ENCODE data around the gene PEX5L. TPM values are rescaled to one million over a fixed set of nuclear protein-coding genes. Genes with fewer than 3 reads are reported as not detected.

Gene PEX5L
- polyA plus RNA-seq, 1 donor, result 0.58 TPM

DNA sequence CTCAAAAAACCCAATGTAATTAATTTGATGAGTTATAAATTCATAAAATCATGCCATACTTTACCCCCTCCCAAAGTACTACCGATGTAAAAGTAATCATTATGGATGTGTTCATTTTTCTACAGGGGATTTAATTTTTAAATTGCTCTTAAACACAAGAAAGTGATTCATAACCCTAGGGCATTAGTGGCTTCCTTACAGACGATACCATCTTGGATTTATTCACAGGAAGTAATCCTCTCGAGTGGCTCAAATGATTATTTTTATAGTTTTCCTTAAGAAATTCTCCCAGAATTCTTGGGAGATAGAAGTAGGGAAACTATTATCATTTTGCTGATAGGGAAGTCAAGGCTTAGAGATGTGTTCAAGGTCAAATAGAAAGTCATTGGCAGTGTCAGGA is 80.9 kb downstream of the PEX5L start:
- DNase-seq, result no peak

DNA sequence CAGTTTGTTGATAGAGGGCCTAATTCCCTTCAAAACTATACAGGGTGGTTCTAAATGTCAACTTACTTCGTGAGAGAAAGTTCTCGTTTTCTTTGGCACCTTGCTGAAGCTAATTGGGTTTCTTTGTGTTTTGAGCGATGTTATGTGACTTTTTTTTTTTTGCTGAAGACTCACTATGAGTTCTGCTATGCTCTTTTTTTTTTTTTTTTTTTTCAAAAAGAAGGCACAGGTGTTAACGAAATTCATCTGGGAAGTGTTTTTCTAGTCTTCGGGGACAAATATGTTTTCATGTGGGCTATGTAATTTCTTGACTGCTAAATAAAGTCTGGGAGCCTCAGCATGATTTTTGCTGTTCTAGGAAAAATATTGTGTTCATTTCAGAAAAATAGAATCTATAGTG is 81.5 kb downstream of the PEX5L start:
- no peak for DNase-seq

DNA sequence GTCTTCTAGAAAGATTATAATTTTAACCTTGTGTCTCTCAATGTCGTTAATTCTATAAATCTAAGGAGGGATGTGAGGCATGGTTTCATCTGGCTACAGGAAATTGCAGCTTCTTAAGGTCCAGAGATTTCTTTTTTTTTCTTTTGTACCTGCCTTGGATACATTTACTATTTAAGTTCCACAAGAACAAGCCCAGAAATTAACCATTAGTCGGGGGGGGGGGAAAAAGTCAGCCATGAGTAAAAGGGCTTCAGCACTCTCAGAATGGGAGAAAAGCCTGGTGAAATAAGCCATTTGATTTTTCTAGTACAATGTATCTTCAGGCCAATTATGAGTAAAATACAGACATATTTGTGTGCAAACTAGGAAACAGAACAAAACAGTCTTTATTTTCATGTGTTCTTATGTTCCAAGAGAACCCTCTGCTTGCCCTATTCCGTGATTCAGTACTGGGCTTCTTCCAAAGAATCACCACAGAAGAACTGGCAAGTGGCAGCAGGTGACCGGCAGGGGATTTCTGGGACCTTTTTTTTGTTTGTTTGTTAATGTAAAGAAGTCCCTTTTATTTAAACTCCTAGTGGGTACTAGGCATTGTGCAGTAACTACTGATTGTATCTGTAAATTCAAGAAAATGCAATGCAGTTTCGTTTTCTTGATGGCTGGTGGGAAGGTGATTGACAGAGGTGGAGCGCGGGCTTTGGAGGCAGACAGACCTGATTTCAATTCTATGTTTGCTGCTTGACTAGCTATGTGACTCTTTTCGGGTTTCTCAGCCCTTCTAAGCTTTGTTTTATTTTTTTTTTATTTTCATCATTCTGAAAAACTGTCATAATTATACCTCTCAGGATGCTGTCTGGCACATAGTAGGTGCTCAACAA is 82.5 kb downstream of the PEX5L start:
- DNase-seq, result no peak

DNA sequence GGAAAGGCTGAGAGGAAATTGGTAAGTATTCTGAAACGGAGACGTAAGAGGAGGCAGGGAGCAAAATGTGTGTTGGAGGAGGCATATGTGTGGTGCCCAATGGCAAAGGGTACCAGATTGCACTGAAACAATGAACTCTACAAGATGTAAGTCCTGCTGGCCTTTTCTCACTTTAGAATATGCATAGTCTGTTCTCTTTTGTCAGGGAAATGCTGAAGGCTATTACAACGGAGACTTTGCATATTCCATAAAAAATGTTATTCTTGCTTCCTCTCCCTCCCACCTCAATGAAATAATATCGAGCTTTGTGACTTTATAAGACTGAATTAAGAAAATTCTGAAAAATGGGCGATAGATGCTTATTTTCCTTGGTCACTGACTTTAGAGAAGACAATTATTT is 85.9 kb downstream of the PEX5L start:
- no peak for DNase-seq

DNA sequence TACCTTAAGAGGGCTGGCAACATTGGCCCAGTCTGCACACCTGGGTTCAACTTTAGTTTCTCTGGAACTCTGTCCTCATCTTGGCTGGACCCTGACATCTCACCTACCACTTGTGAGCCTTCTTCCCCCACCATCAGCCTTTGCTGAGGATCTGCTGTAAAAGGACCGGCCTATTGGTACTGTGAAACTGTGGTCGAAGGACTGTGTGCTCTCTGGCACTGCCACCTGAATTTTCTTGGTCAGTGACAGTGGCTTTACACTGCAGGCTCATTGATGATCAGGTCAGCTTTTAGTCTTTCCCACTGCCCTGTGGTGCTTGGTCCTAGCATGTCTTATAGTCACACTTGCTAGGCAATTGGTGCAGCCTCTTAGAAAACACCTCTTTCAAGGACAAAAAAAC is 86.9 kb downstream of the PEX5L start:
- no peak for DNase-seq

DNA sequence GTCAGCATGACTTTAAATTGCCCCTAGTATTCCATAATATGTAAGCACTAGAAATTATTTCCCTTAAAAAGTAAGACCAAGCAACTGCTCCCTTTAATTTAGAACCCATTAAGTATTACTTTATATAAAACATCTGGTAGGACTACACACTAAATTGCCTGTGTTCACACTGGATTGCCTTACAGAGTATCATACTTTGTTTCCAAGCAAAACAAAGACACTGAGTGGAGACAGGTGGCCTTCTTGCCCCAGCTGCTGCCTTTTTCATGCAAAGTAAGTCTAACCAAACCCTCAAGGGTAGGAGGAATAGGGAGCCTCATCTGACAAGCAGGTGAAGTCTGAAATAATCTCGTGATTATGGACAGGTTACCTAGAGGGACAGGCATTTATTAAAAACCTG is 87.3 kb downstream of the PEX5L start:
- DNase-seq, result peak; percentile 60

DNA sequence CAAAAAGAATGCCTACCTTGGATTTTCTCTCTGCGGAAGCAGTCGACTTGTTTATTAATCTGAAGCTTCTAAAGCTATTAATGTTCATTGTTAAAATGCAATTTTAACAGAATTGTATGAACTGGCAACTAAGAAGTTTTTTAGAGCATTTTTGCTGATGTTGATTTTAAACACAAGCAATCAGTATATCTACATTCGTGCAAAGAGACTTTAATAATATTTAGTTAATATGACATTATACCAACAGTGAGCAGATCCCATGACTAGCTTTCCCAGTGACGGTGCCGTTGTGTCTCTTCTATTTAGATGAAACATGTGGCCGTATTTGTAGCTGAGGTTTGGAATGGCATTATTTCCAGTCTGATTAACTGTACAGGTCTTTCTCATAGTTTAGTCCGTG is 88.0 kb downstream of the PEX5L start:
- DNase-seq, result no peak

DNA sequence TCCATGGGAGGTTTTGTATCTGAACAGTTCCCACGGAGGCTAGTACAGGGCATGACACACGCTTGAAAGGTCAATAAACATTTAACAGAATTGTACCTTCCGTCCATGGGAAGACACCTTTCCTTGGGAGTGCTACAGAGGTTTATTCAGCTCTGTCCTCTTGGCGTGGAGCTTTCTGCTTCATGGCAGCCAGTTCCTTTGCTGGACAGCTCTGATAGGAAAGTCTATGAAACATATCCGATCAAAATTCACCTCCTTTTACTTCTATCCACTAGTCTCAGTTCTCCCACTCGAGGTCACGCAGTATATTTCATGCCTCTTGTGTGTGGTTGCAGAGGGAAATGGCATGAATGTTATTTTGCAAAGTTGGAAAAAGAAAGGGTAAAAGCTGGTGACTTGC is 91.2 kb downstream of the PEX5L start:
- no peak for DNase-seq

DNA sequence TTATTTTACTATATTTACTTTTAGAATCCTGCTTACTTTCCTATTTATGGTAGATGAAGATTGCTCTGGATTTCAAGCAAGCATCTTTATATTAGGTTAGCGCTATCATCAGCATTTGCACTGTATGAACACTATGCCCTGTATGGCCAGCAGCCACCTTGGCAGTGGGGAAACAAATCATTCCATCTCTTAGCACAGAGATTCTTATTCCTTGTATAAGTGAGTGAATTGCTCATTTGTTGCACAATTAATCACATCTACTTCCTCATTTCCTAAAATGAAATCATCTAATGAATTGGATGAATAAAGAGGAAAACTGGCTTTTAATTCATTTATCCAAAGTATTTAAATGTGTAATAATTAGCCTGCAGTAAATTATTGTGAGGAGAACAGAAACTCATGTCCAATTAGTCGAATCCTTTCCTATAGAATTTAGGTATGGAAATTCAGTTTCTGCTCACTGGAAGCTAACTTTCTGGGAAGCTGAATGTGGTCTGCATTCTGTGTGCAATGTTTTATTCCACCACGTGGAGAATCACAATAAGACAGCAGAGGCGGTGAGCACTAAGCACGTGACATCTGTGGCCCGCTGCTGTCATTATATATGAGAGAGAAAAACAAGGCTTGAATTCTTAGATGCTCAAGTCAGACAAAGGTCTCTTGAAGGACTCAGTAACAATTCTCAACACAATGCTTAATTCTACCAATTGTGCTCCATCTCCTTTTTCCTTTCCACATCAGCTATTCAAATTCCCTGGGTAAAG is 93.4 kb downstream of the PEX5L start:
- no peak for DNase-seq

DNA sequence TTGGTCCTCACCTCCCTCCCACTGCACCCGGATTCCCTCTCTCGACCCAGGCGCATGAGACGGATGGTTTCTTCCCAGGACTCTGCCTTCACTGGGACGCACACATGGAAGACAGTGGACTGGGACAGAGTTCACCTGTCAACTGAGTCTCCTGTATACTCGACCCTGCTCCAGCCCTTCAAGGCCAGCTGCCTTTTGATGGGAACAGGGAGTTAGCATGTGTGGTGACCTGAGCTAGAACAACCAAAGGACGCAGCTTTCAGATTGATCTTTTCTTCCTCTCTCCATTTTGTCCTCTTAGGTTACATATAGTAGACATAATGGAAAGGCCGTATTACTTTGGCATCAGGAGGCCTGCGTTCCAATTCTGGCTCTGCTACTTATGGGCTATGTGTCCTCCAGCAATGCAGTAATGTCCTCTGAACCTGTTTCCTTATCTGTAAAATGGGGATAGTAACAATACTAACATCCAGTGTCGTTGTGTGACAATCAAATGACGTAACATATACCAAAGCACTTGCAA is 94.1 kb downstream of the PEX5L start:
- DNase-seq, result no peak

DNA sequence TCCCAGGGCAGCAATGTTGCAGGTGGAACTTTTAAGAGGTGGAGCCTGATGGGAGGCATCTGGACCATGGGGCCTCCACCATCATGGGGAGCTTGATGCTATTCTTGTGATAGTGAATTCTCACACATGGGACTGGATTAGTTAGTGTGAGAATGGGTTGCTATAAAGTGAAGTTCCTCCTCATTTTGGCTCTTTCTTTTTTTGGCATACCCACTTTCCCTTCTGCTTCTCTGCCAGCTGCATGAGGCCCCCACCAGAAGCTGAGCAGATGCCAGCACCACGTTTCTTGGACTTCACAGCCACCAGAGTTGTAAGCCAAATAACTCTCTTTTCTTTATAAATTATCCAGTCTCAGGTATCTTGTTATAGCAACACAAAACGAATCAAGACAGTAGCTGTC is 101.0 kb downstream of the PEX5L start:
- DNase-seq, result no peak

DNA sequence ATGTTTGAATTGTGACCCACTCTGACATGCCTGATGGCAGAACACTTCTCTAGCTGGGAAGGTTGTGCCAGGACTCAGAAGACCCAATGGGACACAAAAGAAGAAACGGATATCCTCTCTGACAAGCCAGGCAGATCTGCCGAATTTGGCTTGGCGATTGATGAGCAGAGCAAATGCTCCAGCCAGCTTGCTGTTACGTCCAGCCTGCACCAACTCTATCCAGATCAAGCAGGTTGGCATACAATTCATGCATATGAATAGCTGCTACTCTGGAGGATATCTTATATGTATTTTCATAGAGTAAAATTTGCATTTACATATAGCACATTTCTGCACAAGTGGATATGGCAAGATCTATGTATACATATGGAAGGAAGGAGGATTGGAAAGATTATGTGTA is 102.8 kb downstream of the PEX5L start:
- DNase-seq, result no peak

DNA sequence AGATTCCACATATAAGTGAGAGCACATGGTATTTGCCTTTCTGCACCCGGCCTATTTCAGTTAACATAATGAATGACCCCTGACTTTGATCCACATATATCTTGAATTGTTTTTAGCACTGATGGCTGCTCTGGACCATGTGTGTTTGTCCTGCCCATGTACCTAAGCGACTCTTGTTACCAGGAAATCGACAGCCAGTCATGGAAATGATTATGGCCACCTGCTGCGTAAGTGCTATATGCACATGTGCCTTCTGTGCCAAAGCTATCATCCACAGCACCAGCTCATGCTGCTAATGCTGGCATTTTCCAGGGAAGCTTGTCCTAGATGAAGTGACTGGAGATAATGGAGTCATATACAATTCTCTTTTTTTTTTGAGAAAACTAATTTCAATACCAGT is 103.7 kb downstream of the PEX5L start:
- DNase-seq, result no peak

DNA sequence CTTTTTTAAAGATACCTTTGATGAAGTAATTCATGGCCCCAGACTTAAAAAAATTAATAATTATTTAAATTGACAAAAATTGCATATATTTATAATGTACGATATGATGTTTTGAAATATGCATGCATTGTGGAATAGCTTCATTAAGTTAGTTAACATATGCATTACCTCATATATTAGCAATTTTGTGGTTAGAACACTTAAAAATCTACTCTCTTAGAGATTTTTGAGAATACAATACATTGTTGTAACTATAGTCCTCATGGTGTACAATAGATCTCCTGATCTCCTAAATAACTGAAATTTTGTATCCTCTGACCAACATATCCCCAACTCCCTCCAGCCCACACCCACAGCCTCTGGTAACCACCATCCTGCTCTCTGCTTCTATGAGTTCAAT is 104.1 kb downstream of the PEX5L start:
- DNase-seq, result no peak

DNA sequence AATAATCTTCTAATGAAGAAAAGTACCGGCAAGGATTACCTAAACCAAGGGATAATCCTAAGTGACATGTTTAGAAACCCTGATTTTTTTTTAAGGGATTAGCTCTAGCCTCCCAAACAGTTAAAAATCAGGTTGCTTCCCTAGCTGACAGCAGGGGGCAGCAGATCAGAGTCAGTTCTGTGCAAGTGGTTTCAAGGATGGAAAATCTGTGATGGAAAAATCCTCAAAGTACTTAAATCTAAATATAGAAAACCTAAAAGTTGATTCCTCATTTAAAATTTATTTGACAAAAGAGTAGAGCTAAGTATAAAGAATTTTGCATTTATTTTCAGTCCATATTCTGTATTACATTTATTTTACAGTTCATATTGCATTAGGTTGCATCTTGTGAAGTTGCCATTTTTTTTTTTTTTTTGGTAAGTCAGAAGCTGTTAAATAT is 107.6 kb downstream of the PEX5L start:
- DNase-seq, result peak; percentile 50

DNA sequence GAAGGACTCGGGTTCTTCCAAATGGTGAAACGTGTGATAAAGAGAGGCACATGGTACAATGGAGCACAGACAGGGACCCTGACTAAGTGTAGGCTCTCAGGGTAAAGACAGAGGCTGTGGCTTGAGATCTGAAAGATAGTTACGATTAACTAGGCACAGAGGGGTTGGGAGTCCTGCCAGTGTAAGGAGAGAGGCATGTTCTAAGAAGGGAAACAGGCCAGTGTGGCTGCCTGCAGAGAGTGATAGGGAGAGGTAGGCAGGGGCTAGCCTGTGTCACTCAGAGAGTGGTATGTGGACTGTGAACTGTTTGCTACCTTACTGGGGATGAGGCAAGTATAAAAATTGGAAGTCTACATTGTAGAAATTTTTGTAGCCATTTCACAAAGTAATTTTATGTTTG is 109.5 kb downstream of the PEX5L start:
- no peak for DNase-seq

DNA sequence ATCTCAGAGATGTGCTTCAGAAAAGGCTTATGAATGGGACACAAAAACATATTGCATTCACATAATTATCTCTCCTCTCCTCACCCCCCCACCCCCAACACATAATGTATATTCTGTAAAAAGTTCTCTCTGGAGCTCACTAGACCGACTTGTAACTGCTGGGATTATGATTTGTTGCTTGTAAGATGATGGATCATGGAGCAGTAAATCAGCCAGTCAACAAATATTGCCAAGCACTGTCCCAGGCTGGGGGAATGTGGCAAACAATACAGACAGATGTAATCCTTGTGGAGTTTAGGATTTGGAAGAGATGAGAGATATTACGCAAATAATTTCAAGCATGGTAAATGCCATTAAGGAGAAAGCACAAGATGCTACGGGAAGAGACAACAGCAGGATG is 114.8 kb downstream of the PEX5L start:
- no peak for DNase-seq

DNA sequence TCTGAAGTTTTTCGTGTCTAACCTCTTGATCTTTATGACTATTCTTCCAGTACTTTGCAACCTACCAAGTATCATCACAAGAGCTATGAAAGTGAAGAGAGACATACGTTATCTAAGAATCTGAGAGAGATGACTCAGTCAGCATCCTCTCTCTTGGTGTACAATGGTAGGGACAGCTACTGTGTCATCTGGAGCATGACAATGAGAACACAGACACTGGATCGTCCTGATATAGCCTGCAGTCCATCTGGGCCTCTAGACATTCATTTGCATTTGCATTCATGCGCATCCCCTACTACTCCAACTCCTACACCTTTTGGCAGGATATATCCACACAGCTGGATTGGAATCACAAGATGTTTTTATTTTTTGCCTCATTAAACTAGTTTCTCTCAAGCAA is 115.2 kb downstream of the PEX5L start:
- no peak for DNase-seq

DNA sequence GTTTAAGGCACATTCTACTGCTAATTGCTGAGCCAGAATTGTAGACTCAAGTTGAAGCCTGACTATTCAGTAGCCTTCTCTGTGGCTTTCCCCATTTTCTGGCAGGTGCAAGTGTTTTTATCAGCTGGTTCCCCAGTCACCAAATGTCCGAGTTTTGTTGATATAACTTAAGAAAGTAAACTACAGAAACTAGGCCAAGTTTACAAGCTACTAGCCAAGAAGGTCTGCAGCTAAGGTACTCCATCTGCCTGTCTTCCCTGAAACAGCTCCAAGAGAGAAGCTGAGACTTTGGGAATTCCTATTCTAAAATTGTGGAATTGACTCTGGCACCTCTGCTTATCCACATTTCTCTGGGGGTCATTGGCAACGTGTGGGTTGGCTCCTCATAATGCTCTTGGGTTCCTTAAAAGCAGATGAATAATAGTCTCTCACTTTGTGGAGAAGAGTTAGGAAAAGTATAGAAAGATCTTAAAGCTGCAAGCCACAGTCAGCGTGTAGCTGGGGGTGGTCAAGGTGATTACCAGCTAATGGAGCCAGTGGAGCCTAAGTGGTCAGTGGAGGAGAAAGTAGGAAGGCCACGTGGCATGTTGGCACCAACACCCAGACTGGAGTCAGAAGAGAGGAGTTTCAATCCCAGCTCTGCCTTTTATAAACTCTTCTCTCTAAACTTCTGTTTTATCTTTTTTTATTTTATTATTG is 128.8 kb downstream of the PEX5L start:
- no peak for DNase-seq

DNA sequence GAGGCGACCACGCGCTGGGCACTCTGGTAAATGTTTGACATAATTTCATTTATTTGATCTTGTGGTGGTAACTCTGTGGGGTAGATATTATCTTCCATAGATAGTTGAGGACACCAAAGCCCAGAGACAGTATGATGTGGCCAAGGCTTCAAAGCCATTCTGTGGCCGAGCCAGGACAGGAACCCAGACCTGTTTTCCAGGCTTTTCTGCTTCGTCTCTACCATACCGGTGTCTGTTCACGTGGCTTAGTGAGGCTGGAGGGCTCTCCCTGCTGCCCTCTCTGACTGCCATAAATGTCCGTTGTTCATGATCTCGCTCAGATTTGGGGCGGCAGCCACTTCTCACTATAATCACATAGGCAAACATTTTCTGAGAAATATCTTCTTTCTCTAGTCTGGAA is 134.7 kb downstream of the PEX5L start:
- no peak for DNase-seq

DNA sequence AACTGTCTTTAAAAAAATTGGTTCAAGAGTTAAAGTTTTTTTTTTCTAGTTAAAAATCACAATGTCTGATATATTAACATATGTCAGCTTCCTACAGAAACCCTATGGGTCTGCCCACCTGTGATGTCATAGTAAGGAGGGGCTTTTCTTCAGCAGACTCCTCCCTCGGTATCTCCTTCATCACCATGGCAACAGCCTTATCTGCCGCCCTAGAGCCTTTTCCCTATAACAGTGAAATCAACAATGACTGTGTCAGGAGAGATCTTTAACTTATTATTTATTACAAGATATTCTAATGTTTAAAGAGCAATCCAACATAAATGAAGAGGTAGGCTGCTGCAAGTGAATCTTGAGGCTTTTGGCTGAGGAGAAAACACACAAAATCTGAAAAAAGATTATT is 138.7 kb downstream of the PEX5L start:
- no peak for DNase-seq

DNA sequence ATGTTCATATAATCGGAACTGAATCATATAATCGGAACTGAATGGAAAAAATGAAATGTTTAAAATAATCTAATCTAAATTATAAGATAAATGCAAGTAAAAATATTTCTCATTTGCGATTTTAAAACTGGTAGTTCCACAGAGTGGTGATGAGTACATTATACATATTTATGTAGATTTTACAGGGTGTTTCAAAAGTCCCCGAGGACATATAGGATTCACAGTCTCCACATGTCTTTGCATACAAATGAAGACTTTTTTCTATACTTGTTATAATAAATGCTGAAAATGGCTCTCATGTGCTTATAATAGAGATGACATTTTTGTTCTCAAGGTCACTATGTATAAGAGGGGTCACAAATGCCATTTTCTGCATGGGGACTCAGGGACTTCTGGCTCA is 139.5 kb downstream of the PEX5L start:
- no peak for DNase-seq

DNA sequence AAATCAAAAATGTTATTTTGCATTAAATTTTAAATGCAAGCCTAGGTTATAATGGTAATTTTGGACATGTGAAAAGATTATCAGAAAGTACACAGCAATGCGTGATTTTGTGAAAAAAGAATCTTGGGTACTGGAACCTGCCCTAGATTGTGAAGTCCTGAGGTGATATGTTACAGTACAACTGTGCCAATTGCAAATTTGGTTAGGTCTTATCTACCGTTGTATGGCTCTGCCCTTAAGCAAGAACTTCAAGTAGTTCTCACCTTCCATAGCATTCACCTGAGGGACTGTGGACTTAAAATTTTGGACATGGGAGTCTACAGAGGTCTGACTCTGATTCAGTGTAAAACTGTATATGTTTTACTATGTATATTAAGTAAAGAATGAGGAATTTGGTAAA is 140.2 kb downstream of the PEX5L start:
- DNase-seq, result no peak
